ENCODE data around the gene GUCA1A. TPM values are rescaled to one million over a fixed set of nuclear protein-coding genes. Genes with fewer than 3 reads are reported as not detected.
A peak's percentile ranks its signal among the peaks of the same experiment; 100 is the strongest.

GUCA1A gene
- total RNA-seq, 1 experiment from 2014 or later: not detected

- TF ChIP-seq, protein P1, sequence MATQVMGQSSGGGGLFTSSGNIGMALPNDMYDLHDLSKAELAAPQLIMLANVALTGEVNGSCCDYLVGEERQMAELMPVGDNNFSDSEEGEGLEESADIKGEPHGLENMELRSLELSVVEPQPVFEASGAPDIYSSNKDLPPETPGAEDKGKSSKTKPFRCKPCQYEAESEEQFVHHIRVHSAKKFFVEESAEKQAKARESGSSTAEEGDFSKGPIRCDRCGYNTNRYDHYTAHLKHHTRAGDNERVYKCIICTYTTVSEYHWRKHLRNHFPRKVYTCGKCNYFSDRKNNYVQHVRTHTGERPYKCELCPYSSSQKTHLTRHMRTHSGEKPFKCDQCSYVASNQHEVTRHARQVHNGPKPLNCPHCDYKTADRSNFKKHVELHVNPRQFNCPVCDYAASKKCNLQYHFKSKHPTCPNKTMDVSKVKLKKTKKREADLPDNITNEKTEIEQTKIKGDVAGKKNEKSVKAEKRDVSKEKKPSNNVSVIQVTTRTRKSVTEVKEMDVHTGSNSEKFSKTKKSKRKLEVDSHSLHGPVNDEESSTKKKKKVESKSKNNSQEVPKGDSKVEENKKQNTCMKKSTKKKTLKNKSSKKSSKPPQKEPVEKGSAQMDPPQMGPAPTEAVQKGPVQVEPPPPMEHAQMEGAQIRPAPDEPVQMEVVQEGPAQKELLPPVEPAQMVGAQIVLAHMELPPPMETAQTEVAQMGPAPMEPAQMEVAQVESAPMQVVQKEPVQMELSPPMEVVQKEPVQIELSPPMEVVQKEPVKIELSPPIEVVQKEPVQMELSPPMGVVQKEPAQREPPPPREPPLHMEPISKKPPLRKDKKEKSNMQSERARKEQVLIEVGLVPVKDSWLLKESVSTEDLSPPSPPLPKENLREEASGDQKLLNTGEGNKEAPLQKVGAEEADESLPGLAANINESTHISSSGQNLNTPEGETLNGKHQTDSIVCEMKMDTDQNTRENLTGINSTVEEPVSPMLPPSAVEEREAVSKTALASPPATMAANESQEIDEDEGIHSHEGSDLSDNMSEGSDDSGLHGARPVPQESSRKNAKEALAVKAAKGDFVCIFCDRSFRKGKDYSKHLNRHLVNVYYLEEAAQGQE (IDR thresholded peaks at IDR 0.05; ENCODE audit: low read depth): no peak
- TF ChIP-seq EZH2 (IDR thresholded peaks at IDR 0.05): no peak
Observed at GRCh38 chr6:42177514-42178364, 4.6 kb downstream of the GUCA1A start (continued).

DNA sequence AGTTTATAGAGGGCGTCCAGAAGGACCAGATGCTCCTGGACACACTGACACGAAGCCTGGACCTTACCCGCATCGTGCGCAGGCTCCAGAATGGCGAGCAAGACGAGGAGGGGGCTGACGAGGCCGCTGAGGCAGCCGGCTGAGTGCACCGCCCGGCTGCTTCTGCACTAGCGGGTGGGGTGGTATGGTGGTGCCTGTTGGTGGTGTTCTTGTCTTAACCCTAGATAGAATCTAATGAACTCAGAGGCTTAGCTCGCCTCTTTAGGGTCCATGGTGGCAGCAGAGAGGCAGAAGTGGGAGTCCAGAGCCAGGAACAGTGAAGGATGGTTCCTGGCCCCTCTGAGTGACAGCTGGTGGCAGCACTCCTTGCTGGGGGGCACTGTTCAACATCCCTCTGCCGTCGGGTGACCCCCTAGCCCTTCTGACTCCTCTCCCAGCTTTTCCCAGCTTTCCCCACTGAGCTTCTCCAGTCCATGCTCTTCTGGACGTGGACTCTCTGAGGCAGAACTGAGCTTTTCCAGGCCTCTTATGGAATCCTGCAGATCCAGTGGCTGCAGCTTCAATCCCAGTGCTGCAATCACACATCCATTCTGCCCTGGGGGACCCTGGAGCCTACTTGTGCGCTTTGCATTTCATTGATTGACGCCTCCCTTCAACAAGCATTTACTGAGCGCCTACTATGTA is 6.2 kb downstream of the GUCA1A start:
- peaks cover 0 to 4% of the 10 kb centered on the region in 2 experiments; a peak in 1 of 4 replicates for H3K4me1 ChIP-seq (ENCODE audit: control insufficient read depth in 1 of 2, insufficient read depth in 2 of 2, low read length in 2 of 2)
- no peaks in the 10 kb centered on the region for H3K9me3 ChIP-seq (ENCODE audit: control insufficient read depth in 1 of 2, insufficient read depth in 1 of 2, low read depth in 1 of 2, low read length in 2 of 2)
- no peak overlapping the region for H2AFZ ChIP-seq (ENCODE audit: low read depth, low read length, poor library complexity, severe bottlenecking)
- no peaks in the 10 kb centered on the region for H4K20me1 ChIP-seq (ENCODE audit: insufficient read depth)
- no peak overlapping the region for H3K4me2 ChIP-seq (ENCODE audit: low read length)
- RAD21 ChIA-PET (ENCODE audit: low non-redundant PET in 1 of 2, low total read pairs in 2 of 2, uncharacterized antibody in 2 of 2, unreplicated experiment in 2 of 2): no interaction called here
- no peak for DNase-seq (ENCODE audit: low read depth, low spot score)
- intact Hi-C loops (cut with micrococcal nuclease): no loop called here
- H3K79me2 ChIP-seq (ENCODE audit: insufficient read depth, low read length): no peaks in the 10 kb centered on the region
- H3K36me3 ChIP-seq (ENCODE audit: control insufficient read depth in 1 of 2, insufficient read depth in 2 of 2, low read length in 2 of 2): no peaks in the 10 kb centered on the region
- POLR2A ChIA-PET: no interaction called here
- H3K27me3 ChIP-seq (ENCODE audit: insufficient read depth, low read length): no peaks in the 10 kb centered on the region
- no peak overlapping the region for H3K4me3 ChIP-seq (replicated peaks in 1 of 2; ENCODE audit: low read depth in 1 of 2, low read length in 2 of 2)
- no peak overlapping the region for H3K27ac ChIP-seq (ENCODE audit: low read depth, low read length)
- BruUV-seq (replicated peaks): no TSS peak
- H3K9ac ChIP-seq (ENCODE audit: low read length): no peak overlapping the region
- CTCF ChIA-PET: no interaction called here
- ATAC-seq: 0 out of 2 replicates have a peak, but pooled peaks have one; percentile 25
- no peaks in the 10 kb centered on the region for H3K9me2 ChIP-seq (ENCODE audit: insufficient read depth)
- TF ChIP-seq YY1 (IDR thresholded peaks at IDR 0.05; ENCODE audit: extremely low read depth, insufficient replicate concordance, low read depth, low read length) (no peak), ZBTB33 (IDR thresholded peaks at IDR 0.05; ENCODE audit: extremely low read depth, insufficient replicate concordance, low read length) (no peak), FOSL1 (IDR thresholded peaks at IDR 0.05; ENCODE audit: low read depth) (no peak), SP1 (IDR thresholded peaks at IDR 0.05; ENCODE audit: low read depth) (no peak), RAD21 (IDR thresholded peaks at IDR 0.05; ENCODE audit: low read depth) (no peak), ZNF274 (IDR thresholded peaks at IDR 0.05; ENCODE audit: low read depth, low read length) (no peak), POLR2A (IDR thresholded peaks at IDR 0.05; ENCODE audit: borderline replicate concordance, extremely low read depth, insufficient read depth, insufficient read length) (no peak), MAX (IDR thresholded peaks at IDR 0.05) (no peak), TCF7L2 (IDR thresholded peaks at IDR 0.05; ENCODE audit: borderline replicate concordance, extremely low read depth, insufficient read depth, insufficient read length) (no peak), JUND (IDR thresholded peaks at IDR 0.05) (no peak)
- TF ChIP-seq, protein P1 (IDR thresholded peaks at IDR 0.05; ENCODE audit: low read depth): no peak
